ENCODE data around the gene EYA4. TPM values are rescaled to one million over a fixed set of nuclear protein-coding genes. Genes with fewer than 3 reads are reported as not detected.
"Not testable (repeated sequence)": the region's sequence is repeated elsewhere in the genome, so short reads cannot be mapped to it uniquely, and the experiment has no call there.

EYA4 gene
- total RNA-seq, 1 donor from 2014 or later = 0.78 TPM

DNA sequence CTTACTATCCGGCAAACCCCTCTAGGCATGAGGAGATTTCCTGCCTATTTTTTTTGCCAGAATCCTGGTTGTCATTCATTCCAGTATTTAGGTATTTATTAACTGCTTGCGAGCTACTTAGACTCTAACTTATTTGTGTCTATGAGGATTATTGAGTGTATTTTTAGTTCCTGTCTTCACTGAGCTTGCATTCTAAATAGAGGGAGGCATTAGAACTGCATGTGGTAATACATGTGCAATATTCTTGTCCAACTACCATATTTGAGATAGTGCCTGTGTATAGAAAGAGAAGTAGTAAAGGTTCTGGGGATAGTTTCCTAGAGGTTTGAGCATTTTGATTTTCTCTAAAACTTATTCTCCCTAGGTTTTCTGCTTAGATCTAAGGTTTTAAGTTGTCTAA, 308.9 kb downstream of the EYA4 start:
- Mint-ChIP-seq H3K9me3 (ENCODE audit: unreplicated experiment) (no peaks in the 10 kb centered on the region), H3K4me1 (ENCODE audit: unreplicated experiment) (peaks cover 72% of the 10 kb centered on the region), H3K36me3 (ENCODE audit: unreplicated experiment) (no peaks in the 10 kb centered on the region), H3K27ac (ENCODE audit: unreplicated experiment) (peak overlapping the region; percentile 43), H3K27me3 (ENCODE audit: unreplicated experiment) (no peaks in the 10 kb centered on the region), H3K4me3 (ENCODE audit: unreplicated experiment) (no peak overlapping the region)
- DNase-seq (ENCODE audit: extremely low spot score, unreplicated experiment) = no peak
- TF ChIP-seq, protein P1, sequence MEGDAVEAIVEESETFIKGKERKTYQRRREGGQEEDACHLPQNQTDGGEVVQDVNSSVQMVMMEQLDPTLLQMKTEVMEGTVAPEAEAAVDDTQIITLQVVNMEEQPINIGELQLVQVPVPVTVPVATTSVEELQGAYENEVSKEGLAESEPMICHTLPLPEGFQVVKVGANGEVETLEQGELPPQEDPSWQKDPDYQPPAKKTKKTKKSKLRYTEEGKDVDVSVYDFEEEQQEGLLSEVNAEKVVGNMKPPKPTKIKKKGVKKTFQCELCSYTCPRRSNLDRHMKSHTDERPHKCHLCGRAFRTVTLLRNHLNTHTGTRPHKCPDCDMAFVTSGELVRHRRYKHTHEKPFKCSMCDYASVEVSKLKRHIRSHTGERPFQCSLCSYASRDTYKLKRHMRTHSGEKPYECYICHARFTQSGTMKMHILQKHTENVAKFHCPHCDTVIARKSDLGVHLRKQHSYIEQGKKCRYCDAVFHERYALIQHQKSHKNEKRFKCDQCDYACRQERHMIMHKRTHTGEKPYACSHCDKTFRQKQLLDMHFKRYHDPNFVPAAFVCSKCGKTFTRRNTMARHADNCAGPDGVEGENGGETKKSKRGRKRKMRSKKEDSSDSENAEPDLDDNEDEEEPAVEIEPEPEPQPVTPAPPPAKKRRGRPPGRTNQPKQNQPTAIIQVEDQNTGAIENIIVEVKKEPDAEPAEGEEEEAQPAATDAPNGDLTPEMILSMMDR (IDR thresholded peaks at IDR 0.05) = no peak

DNA sequence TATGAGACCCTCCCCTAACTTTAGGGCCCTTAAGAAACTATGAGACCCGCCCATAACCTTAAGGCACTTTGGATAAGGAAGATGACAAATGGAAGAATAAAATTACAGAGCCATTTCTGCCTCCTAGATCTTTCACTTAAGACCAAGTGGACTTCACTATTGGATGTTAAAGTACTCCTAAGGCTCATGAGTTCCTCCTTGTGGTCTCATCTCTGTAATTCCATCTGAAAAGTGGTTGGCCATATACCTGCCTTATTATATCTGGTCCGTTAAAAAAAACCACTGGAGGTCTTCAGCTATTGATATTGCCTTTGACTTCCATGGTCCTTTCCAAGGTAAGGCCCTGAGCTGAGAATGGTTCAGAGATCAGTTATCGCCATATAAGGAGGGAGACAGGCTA, 310.3 kb downstream of the EYA4 start:
- Mint-ChIP-seq H3K4me3 (ENCODE audit: unreplicated experiment) (no peak overlapping the region), H3K4me1 (ENCODE audit: unreplicated experiment) (peaks cover 58% of the 10 kb centered on the region), H3K36me3 (ENCODE audit: unreplicated experiment) (no peaks in the 10 kb centered on the region), H3K9me3 (ENCODE audit: unreplicated experiment) (no peaks in the 10 kb centered on the region), H3K27ac (ENCODE audit: unreplicated experiment) (peak overlapping the region; percentile 82), H3K27me3 (ENCODE audit: unreplicated experiment) (peaks cover 7% of the 10 kb centered on the region)
- TF ChIP-seq, protein P1 (IDR thresholded peaks at IDR 0.05) = peak; percentile 38
- no peak for DNase-seq (ENCODE audit: extremely low spot score, unreplicated experiment)

DNA sequence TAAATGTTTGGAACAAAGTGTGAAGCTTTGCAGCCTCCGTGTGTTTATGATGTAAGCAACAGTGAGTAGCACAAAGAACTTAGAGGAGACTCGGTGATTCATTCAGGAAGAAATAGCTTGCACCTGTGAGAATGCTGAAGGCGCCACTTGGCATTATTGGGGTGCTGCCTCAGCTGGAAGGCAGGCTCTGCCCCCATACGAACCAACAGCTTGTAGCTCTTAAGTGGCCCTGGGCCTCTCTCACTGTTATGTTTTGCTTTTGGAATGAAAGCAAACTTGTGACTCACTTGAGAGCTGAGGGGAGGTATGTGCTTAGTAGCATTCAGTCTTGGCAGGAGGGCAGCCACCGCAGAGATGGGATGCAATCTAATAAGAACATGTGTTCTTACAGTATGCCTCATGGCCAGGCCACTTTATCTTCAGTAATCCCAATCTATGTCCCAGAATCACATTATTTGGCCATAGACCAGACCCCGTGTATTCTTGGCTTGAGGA, 310.7 kb downstream of the EYA4 start:
- Mint-ChIP-seq H3K27ac (ENCODE audit: unreplicated experiment) (peak overlapping the region; percentile 82), H3K4me3 (ENCODE audit: unreplicated experiment) (no peak overlapping the region)

DNA sequence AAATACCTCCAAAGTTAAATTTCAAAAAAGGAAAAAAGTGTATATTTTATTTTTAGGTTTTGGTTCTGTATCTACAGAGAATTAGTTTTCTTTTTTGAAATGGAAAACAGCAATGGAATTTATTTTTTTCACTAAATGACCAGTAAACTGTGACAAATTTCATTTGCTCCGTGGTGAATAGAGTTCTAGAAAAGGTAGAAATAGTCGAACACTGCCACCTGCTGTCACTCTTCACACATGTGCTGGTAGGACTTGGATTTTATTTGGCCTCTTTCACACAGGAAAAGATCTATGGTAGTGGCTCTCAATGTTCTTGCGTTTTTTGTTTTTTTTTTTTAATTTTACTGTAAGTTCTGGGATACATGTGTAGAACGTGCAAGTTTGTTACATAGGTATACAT, 312.5 kb downstream of the EYA4 start:
- DNase-seq (ENCODE audit: extremely low spot score, unreplicated experiment) = no peak
- TF ChIP-seq, protein P1 (IDR thresholded peaks at IDR 0.05) = peak; percentile 85
- peaks cover 7% of the 10 kb centered on the region for H3K27me3 Mint-ChIP-seq (ENCODE audit: unreplicated experiment)

More for the DNA sequence above, 310.7 kb downstream of the EYA4 start:
- Mint-ChIP-seq H3K36me3 (ENCODE audit: unreplicated experiment) (no peaks in the 10 kb centered on the region), H3K4me1 (ENCODE audit: unreplicated experiment) (peaks cover 56% of the 10 kb centered on the region), H3K9me3 (ENCODE audit: unreplicated experiment) (no peaks in the 10 kb centered on the region), H3K27me3 (ENCODE audit: unreplicated experiment) (peaks cover 7% of the 10 kb centered on the region)
- TF ChIP-seq, protein P1 (IDR thresholded peaks at IDR 0.05) = no peak
- peak; percentile 85 for DNase-seq (ENCODE audit: extremely low spot score, unreplicated experiment)

DNA sequence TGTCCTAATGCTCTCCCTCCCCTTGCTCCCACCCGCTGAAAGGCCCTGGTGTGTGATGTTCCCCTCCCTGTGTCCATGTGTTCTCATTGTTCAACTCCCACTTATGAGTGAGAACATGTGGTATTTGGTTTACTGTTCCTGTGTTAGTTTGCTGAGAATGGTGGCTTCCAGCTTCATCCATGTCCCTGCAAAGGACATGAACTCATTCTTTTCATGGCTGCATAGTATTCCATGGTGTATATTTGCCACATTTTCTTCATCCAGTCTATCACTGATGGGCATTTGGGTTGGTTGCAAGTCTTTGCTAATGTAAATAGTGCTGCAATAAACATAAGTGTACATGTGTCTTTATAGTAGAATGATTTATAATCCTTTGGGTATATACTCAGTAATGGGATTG, 313.0 kb downstream of the EYA4 start:
- H3K27ac Mint-ChIP-seq (ENCODE audit: unreplicated experiment); DNase-seq (ENCODE audit: extremely low spot score, unreplicated experiment); H3K4me3 Mint-ChIP-seq (ENCODE audit: unreplicated experiment); H3K36me3 Mint-ChIP-seq (ENCODE audit: unreplicated experiment); H3K9me3 Mint-ChIP-seq (ENCODE audit: unreplicated experiment); H3K27me3 Mint-ChIP-seq (ENCODE audit: unreplicated experiment): not testable (repeated sequence)
- peaks cover 36% of the 10 kb centered on the region for H3K4me1 Mint-ChIP-seq (ENCODE audit: unreplicated experiment)

More for the DNA sequence above, 312.5 kb downstream of the EYA4 start:
- Mint-ChIP-seq H3K27ac (ENCODE audit: unreplicated experiment) (no peak overlapping the region), H3K9me3 (ENCODE audit: unreplicated experiment) (peaks cover 6% of the 10 kb centered on the region), H3K4me3 (ENCODE audit: unreplicated experiment) (no peak overlapping the region), H3K36me3 (ENCODE audit: unreplicated experiment) (no peaks in the 10 kb centered on the region), H3K4me1 (ENCODE audit: unreplicated experiment) (peaks cover 40% of the 10 kb centered on the region)

DNA sequence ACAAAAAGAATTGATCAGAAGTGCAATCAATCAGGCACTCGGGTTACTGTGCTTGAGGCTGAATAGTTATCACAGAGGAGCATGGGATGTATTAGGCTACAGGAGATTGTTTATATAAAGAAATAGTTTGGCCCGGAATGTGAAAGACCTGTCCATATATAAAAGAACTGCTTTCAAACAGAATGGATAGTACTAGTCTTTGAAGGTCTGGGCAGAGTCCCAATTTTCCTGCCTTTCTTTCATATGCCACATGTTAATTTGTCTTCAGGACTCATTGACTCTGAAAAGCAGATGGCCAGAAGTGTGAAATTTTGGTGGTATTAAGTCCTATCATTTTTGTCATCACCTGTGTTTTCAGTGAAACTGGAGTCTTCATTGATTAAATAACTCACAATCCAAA, 314.5 kb downstream of the EYA4 start:
- Mint-ChIP-seq H3K4me1 (ENCODE audit: unreplicated experiment) (peaks cover 25% of the 10 kb centered on the region), H3K27ac (ENCODE audit: unreplicated experiment) (no peak overlapping the region), H3K4me3 (ENCODE audit: unreplicated experiment) (no peak overlapping the region), H3K27me3 (ENCODE audit: unreplicated experiment) (peaks cover 7% of the 10 kb centered on the region), H3K36me3 (ENCODE audit: unreplicated experiment) (peaks cover 3% of the 10 kb centered on the region), H3K9me3 (ENCODE audit: unreplicated experiment) (peaks cover 7% of the 10 kb centered on the region)
- TF ChIP-seq, protein P1 (IDR thresholded peaks at IDR 0.05) = no peak
- DNase-seq (ENCODE audit: extremely low spot score, unreplicated experiment) = no peak
